GM21515 (cell line): ENCODE results near the gene OSTM1.

Experiments
- ATAC-seq: cut with Tn5 transposase; IDR thresholded peaks from one replicate; pipeline ENCODE4 v1.9.1; 2021; ENCODE audit not compliant: unreplicated experiment

Gene OSTM1

DNA sequence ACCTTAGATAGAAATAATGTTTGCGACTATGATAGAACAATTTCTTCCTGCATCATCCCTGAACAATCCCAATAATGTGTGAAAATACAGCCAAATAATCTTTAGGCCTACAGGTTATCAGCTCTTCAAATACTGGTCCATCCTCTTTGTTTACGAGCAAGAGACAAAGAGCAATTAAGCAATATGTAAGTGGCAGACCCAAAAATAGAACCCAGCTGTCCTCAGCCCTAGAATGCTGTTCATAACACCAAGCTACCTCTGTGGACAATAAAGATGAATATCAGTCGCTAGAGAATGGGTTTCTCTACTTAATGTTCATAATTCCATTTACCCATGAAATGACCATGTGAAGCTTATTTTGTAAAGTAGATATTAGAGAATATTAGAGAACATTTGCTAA, 28.4 kb upstream of the OSTM1 start:
- no peak for ATAC-seq

DNA sequence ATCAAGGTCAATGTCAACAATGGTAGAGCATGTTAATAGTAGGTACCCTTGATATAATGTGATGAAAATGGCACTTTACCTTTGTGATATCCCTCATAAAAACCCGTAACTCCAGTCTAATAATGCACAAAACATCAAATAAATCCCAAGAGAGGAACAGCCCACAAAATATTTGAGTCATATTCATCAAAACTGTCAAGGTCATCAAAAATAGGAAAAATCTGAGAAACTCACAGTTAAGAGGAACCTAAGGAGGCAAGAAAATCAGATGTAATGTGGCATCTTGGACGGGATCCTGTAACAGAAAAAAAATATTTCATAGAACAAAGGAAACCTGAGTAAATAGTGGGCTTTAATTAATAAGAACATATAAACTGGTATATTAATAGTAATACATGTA, 25.5 kb upstream of the OSTM1 start:
- no peak for ATAC-seq

DNA sequence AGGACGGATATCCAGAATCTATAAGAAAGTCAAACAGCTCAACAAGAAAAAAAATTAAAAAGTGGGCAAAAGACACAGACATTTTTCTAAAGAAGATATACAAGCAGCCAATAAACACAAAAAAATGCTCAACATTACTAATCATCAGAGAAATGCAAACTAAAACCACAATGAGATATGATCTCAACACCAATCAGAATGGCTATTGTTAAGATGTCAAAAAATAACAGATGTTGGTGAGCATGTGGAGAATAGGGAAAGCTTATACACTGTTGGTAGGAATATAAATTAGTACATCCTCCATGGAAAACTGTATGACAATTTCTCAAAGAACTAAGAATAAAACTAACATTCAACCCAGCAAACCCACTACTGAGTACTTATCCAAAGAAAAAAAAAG, 23.3 kb upstream of the OSTM1 start:
- no peak for ATAC-seq

DNA sequence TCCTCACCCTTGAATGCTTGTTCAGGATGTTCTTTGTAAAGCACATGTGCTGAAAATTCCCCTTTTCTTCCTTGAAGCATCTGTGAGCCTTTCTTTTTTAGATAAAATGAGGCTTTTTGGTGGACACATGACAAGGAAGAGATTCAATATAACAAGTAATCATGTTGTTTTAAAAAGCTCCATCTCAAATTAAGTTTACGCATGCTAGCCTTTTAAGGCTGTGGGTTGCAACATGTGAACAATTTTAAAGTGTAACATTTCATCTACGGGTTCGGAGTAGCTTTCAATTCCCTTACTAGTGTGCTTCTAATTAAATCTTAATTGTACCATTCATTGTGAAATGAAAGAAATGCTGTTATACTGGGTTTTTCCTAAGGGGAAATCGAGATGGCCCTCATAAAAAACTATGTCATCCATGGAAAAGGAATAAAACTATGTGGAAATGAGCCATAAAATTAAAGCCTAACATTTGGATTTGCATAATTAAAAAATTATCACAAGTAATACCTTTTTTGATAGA, 19.3 kb upstream of the OSTM1 start:
- ATAC-seq = no peak

DNA sequence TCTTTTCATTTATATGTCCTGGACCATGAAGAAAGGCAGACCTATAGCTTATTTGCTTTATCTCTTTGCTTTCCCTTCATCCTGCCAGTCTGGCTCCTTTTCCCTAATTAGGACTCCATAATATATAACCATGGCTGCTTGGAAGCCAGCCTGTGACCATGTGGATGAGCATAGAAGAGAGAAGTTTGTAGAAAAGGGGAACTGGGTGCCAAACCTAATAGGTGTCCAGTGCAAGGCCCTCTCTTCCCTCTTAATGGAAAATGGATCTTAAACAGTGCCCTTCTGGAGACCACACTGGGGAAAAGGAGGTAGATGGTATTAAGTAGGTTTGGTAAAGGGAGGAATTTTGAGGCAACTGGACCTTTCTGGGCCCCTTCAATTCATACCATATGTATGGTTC, 16.7 kb upstream of the OSTM1 start:
- no peak for ATAC-seq

DNA sequence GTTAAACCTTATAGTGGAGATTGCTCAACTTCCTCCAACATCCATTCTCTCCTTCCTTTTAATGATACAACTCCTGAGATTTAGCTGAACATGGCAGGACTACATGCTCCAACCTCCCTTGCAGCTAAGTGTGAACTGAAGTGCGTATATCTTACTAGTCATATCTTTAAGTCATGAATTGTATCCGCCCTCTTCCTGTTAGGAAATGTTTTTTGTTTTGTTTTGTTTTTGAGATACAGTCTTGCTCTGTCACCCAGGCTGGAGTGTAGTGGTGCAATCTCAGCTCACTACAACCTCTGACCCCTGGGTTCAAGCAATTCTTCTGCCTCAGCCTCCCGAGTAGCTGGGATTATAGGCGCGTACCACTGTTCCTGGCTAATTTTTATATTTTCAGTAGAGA, 8.8 kb upstream of the OSTM1 start:
- no peak for ATAC-seq

DNA sequence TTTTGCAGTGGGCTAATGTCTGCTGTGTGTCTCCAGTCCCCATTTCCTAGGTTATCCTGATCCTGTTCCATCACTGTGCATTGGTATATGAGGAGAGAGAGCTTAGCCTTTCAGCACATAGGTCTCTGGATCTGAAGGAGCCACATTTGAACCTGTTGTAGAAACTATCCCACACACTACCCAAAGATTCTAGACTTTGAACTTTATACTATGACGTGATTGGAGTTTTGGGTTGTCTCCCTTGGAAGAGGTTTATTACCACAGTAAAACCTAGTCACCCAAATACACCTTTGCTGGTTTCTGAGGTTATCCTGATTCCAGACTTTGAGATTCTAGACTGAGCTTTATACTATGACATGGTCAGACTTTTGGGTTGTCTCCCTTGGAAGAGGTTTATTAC, 8.0 kb upstream of the OSTM1 start:
- ATAC-seq = no peak

DNA sequence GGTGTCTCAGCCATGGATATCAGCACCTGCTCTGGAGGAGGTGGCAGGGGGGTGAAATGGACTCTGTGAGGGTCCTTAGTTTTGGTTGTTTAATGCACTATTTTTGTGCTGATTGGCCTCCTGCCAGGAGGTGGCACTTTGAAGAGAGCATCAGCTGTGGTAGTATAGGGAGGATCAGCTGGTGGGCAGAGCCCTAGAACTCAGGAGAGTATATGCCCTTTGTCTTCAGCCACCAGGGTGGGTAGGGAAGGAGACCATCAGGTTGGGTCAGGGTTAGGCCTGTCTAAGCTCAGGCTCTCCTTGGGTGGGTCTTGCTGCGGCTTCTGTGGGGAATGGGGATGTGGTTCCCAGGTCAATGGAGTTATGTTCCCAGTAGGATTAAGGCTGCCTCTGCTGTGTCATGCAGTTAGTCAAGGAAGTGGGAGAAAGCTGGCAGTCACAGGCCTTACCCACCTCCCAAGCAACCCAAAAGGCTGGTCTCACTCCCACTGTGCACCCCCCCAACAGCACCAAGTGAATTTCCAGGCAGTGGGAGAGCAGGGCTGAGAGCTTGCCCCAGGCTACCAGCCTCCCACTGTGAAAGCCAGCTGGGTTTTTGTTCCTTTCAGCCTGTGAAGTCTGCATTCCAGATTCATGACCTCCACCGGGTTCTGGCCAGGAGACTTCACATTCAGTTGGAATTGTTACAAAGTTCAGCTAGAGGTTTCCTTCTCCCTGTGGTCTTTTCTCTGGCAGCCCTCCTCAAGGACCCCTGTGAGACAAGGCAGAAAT, 5.7 kb upstream of the OSTM1 start:
- no peak for ATAC-seq

DNA sequence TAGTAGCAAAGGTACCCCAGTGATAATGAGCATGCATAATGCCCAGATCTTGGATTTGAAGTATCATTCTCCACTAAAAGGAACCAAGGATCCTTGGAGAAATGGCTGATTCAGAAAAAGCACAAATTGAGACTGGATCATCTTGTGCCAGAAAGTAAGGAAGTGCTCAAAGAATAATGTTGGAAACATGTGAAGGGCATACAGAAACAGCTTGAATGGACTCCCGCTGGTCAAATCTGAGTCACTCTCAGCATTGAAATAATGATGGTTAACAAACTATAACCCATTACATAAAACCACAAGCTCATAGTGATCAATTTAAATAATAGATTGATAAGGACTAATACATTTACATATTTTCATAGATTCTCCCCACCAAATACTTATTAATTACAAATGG, 3.6 kb upstream of the OSTM1 start:
- no peak for ATAC-seq

DNA sequence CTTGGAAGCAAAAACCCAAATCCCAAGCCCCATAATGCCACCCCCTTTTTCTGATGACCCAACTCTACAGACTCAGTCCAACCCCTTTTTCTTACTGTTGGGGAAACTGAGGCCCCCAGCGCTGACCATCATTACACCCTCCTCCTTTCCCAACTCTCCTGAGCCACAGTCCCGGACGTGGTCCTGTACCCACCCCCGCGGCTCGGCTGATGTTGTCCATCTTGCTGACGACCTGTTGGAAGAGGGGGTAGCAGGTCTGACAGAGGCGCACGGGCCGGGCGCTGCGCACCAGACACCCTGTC, 533 bp downstream of the OSTM1 start:
- no peak for ATAC-seq

DNA sequence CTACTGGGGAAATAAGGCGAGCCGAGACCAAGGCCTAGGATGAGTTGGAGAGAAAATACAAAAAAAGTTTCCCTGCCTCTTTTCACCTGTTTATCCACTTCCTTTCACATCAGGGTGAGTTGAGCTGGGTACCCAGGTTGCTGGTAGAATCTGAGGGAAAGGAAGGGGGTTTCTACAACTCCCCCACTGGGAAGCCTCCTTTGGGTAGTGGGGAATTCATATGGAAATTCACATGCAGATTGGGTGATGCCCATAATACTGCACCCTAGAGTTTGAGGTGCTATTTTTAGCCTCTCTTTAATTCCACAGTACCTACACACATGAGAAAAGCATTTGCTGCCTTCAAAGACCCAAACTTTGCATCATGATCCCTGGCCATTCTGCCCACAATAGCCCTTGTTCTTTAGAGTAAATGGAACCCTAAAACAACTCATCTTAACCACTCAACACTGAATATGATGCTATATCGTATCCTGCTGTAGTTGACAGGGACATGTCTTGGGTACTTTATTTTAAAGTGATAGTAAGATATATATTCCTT, 2.7 kb downstream of the OSTM1 start:
- no peak for ATAC-seq

DNA sequence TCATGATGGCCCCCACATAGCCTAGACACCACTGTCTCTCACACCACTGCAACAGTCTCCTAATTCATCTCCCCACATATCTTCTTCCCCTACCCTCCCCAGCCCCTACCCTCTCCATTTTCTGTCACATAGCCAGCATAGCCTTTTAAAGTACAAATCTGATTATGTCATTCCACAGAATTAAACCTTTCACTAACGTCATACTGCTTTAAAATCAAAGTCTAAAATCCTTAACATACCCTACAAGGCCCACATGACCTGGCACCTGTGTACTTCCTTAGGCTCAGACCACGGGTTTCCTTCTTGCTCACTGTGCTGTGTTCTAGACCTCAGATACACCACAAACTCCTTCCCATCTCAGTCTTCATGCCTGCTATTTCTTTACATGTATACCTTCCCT, 5.9 kb downstream of the OSTM1 start:
- ATAC-seq = no peak

DNA sequence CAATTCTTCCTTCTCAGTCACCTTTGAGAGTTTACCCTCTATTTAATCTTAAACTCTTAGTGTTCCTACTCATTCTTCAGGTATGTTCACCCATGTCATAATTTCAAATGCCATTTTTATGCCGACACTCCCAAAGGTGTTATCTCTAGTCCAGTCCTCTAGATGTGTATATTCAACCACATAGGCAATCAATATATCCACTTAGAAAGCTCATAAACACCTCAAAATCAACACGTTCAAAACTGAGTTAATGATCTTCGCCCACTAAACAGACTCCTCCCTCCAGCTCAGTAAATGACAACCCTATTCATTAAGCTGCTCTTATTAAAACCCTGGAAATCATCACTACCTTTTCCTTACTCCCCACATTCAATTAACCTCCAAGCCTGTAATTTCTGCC, 6.4 kb downstream of the OSTM1 start:
- no peak for ATAC-seq

DNA sequence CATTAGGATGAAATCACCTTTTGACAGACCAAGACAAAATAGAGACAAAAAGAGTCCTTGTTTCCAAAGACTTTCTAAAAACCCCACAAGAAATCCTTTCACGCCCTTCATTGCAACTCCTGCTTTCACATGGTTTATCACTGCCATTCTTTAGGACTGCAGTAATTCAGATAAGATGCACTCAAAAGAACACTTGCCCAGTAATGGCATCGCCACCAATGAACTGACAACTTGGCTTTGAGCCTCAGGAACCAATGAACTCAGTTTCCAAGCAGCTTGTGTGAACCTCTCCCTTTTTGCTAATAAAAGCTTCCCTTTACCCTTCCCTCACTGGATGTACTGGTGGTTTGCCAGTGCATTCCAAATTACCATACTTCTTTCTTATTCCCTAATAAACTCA, 21.8 kb downstream of the OSTM1 start:
- no peak for ATAC-seq

DNA sequence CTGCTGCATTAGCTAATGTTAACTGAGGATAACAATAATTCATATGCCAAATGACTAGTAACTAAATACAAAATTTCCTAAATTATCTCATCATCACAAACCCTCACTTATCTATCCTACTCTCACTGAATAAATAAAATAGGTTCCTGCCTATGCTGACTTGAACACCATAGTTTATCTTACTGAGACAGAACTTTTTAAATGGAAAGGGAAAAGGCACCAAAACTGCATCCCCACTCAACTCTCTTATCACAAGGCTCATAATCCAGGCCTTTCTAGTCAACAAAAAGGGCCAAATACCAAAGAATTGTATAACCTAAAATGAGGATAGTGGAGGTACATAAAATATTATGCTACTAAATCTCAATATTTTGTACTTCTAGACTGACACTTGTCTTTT, 23.1 kb downstream of the OSTM1 start:
- no peak for ATAC-seq

DNA sequence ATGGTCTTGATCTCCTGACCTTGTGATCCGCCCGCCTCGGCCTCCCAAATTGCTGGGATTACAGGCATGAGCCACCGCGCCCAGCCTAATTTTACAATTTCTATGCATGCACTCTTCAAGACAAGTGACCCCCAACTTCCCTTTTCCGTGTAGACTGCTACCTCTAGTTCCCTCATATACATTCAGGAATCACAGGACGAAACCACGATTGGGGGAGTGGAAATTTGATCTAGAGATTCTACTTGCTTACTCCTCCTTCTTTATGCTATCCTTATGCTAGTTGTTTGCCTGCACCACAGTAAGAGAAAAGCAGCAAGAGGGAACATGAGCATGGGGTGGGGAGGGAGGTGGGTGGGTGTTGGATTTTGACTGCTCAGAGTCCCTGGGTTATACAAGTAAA, 34.9 kb downstream of the OSTM1 start:
- ATAC-seq = no peak

DNA sequence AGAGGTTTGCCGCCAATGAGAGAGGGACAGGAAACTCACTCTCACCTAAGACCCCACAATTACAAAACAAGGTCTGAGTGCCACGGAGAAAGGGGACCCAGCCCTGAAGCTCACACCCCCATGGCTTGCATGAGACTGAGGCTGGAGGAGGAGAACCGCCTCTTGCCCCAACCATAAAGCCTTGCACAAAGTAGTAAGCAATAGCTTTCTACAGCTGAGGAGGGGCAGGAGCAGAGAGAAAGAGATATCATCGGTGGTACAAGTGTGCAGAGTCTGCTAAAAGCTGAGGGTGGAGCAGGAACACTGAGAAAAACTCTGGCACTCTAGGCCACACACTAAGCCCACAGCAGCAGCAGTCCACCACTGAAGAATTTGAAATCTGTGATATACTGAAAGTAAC, 37.7 kb downstream of the OSTM1 start:
- no peak for ATAC-seq

DNA sequence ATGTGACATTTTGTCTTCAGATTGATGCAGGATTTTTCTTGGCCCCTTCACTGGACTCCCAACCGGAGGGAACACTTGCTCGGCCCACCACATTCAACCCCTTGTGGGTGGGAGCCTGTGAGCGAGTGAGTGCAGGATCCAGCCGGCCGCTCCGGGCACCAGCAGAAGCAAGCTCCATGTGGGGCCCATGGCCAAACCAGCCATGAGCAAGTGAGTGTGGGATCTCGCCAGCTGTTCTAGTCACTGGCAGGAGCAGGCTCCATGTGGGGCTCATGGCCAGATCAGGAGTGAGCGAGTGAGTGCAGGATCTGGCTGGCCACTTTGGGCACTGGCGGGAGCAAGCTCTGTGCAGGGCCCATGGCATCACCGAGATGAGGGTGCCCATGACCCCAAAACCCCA, 42.6 kb downstream of the OSTM1 start:
- ATAC-seq = no peak

DNA sequence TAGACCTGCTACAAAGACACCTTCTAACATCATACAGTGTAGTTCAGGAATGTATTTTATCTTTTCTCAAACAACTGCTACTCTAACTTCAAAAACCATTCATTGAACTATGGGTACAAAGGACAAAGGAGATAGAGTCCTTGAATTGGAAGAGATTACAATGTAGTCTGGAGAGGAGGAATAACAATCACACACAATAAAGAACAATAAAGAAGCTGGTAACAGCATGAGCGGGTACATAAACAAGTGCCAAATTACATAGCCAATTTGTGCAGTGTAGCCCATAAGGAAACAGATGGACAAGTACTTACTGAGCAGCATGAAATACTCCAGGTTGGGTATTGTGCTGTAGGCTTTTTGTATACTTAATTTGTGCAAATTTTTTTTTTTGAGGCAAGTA, 44.3 kb downstream of the OSTM1 start:
- no peak for ATAC-seq

DNA sequence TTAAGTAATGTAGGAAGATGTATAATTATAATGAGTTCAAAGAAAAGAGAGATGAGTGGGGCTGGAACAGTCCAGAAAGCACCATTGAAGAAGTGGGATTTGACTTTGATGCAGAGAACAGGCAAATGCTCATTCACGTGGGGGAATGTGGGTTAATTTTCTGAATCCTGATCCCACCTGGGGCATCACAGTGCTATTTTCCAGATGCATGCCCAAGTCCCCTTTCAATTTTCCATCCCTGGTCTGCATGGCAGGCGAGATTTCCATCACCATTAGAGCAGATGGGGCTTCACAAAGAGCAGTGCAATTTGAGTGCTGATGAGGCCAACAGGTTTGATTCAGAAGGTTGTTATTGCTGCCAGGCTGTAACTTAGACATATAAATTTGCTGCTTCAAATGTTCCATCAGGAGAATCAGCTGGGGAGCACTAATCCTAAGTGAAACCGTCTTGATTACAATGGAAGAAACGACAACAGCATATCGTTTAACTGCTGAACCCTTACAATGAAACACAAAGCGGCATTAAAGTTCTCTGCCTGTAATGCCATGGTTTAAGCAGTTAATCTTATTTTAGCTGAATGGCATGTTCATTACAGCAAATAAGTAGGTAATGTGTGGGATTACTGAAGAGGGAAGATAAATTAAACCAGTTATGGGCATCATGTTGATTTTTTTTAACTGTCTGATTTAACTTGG, 45.2 kb downstream of the OSTM1 start:
- ATAC-seq = no peak

DNA sequence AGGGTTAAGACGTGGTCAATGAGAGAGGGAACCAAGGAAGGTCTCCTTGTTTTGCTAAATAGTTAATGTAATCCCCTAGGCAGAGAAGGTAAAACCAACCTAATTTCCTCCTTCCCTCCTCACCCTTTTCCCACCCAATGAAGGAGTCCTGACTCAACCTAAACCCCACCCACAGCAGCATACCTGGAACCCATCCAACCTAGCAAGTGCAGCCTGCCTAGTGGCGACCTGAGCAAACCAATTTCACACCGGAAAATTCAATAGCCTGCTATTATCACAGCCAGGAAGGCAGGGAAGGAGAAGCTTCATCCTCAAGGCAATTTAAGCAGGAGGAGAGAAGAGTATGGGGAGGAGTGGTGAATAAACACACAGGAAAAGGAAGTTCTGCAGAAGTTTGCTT, 46.9 kb downstream of the OSTM1 start:
- no peak for ATAC-seq

DNA sequence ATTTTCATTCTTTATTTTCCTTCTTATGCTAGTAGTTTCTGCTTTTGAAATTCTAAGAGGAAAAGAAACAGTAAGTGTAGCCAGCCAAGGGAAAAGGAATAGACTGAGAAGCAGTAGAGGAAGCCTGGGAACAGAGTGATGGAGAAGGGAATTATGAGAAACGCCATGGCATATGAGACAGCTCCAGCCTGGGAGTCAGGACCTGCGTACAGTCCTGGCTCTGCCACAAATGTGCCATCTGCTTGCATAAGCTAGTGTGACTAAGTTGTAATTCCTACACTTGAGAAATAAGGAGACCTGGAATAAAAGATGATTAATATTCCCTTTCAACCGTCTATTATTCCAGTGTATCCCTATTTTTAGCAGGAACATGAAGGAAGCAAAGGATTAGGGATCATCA, 47.5 kb downstream of the OSTM1 start:
- no peak for ATAC-seq
